Ascending aorta (tissue), 2 donors: ENCODE results near the gene DNAH3. TPM values are rescaled to one million over a fixed set of nuclear protein-coding genes. Genes with fewer than 3 reads are reported as not detected.

Experiments used
- DNase-seq, 2 donors: peaks; one replicate each; pipeline ENCODE4 v3.0.0-alpha.2; 2019; ENCODE audit warnings: low spot score in 2 of 2
- H3K27ac ChIP-seq, 2 donors: fragments of 200-600 bp; sonication (generic); one replicate each; pipeline ENCODE4 v1.5.1; 2016 to 2017; ENCODE audit warnings: mild to moderate bottlenecking in 1 of 2
- H3K27me3 ChIP-seq: fragments of 200-600 bp; sonication (generic); one replicate; pipeline ENCODE4 v1.5.1; 2017
- H3K36me3 ChIP-seq, 2 donors: fragments of 200-600 bp; sonication (generic); one replicate each; pipeline ENCODE4 v1.5.1; 2016
- H3K4me1 ChIP-seq, 2 donors: fragments of 200-600 bp; sonication (generic); one replicate each; pipeline ENCODE4 v1.5.1; 2016 to 2017; ENCODE audit warnings: mild to moderate bottlenecking in 1 of 2
- H3K4me3 ChIP-seq, 2 donors: fragments of 200-600 bp; sonication (generic); one replicate each; pipeline ENCODE4 v1.5.1; 2016 to 2017; ENCODE audit warnings: mild to moderate bottlenecking in 1 of 2
- H3K9me3 ChIP-seq, 2 donors: fragments of 200-600 bp; sonication (generic); one replicate each; pipeline ENCODE4 v1.5.1; 2016
- CTCF ChIP-seq, 3 experiments: fragments of 200-600 bp in 2 of 3; fragments of 450-650 bp in 1 of 3; sonication (generic) in 2 of 3; IDR thresholded peaks; one replicate each; pipeline ENCODE4 v1.5.1; 2016 to 2019; ENCODE audit warnings: antibody characterized with exemption in 3 of 3, mild to moderate bottlenecking in 1 of 3, moderate library complexity in 1 of 3
- intact Hi-C: fragments of 100-400 bp; cut with DNase I; formaldehyde crosslinking; loops from one replicate; pipeline ENCODE4 v1.15.1; 2023
- total RNA-seq: library from RNA; depleted of rRNA; stranded (reverse); fragments of >200 nt; gene quantifications from one replicate; pipeline ENCODE4 v1.1.0, GENCODE V29; 2016

Gene DNAH3
- total RNA-seq, 1 donor from 2014 or later: 0.32 TPM

GRCh38 chr16:21185659-21186325, 35.1 kb upstream of the DNAH3 start:
- Histone ChIP-seq H3K9me3 (no peaks in the 10 kb centered on the region), H3K27ac (no peak overlapping the region), H3K4me3 (no peak overlapping the region), H3K27me3 (no peaks in the 10 kb centered on the region), H3K4me1 (peaks cover 0 to 3% of the 10 kb centered on the region in 2 donors), H3K36me3 (peaks cover 18 to 20% of the 10 kb centered on the region in 2 donors)
- intact Hi-C loops: no loop called here
- no peak for TF ChIP-seq CTCF (IDR thresholded peaks at IDR 0.05)
- no peak for DNase-seq

GRCh38 chr16:21184834-21185233, 34.2 kb upstream of the DNAH3 start:
- DNase-seq: no peak
- peaks cover 0 to 9% of the 10 kb centered on the region in 2 donors for H3K4me1 ChIP-seq
- no peaks in the 10 kb centered on the region for H3K27me3 ChIP-seq
- intact Hi-C loops: no loop called here
- H3K36me3 ChIP-seq: peaks cover 24% of the 10 kb centered on the region in 2 donors
- H3K4me3 ChIP-seq: no peak overlapping the region
- TF ChIP-seq CTCF (IDR thresholded peaks at IDR 0.05): no peak
- H3K27ac ChIP-seq: no peak overlapping the region
- no peaks in the 10 kb centered on the region for H3K9me3 ChIP-seq

GRCh38 chr16:21183995-21184394, 33.3 kb upstream of the DNAH3 start:
- TF ChIP-seq CTCF (IDR thresholded peaks at IDR 0.05): no peak
- intact Hi-C loops: no loop called here
- DNase-seq: no peak

GRCh38 chr16:21179983-21180365, 29.3 kb upstream of the DNAH3 start:
- H3K27ac ChIP-seq: peak overlapping the region; percentile 77
- H3K4me1 ChIP-seq: peaks cover 0 to 18% of the 10 kb centered on the region in 2 donors
- H3K4me3 ChIP-seq: peak overlapping the region in 1 of 2 donors; percentile 21
- no peak for TF ChIP-seq CTCF (IDR thresholded peaks at IDR 0.05)
- no peaks in the 10 kb centered on the region for H3K9me3 ChIP-seq
- peaks cover 44 to 55% of the 10 kb centered on the region in 2 donors for H3K36me3 ChIP-seq
- H3K27me3 ChIP-seq: no peaks in the 10 kb centered on the region
- no peak for DNase-seq
- intact Hi-C loops: no loop called here

More at GRCh38 chr16:21183995-21184394, 33.3 kb upstream of the DNAH3 start:
- Histone ChIP-seq H3K4me3 (no peak overlapping the region), H3K4me1 (peaks cover 0 to 14% of the 10 kb centered on the region in 2 donors), H3K9me3 (no peaks in the 10 kb centered on the region), H3K36me3 (peaks cover 24% of the 10 kb centered on the region in 2 donors), H3K27ac (no peak overlapping the region), H3K27me3 (no peaks in the 10 kb centered on the region)

- no peaks in the 10 kb centered on the region for H3K27me3 ChIP-seq
- intact Hi-C loops: no loop called here
- H3K9me3 ChIP-seq: no peaks in the 10 kb centered on the region
- TF ChIP-seq CTCF (IDR thresholded peaks at IDR 0.05): no peak
- peak overlapping the region; percentile 77 for H3K27ac ChIP-seq
- H3K4me1 ChIP-seq: peaks cover 0 to 18% of the 10 kb centered on the region in 2 donors
- DNase-seq: peak in 1 of 2 donors; percentile 16
- H3K36me3 ChIP-seq: peaks cover 50 to 61% of the 10 kb centered on the region in 2 donors
- peak overlapping the region in 1 of 2 donors; percentile 21 for H3K4me3 ChIP-seq
Observed at GRCh38 chr16:21179126-21179982, 28.7 kb upstream of the DNAH3 start.
